GM23338 (cell line): ENCODE results near the gene ADCY6. TPM values are rescaled to one million over a fixed set of nuclear protein-coding genes. Genes with fewer than 3 reads are reported as not detected.

ENCODE experiments used
- ATAC-seq: fragments of 200-7000 bp; cut with Tn5 transposase; 3 replicates; pipeline ENCODE4 v1.9.1; 2020
- DNase-seq: peaks from one replicate; pipeline ENCODE4 v3.0.0-alpha.2; 2015; ENCODE audit warnings: low spot score
- H2AFZ ChIP-seq: fragments of 200-600 bp; sonication (generic); 2 replicates; pipeline ENCODE4 v1.8.0; 2016; ENCODE audit warnings: antibody characterized with exemption, mild to moderate bottlenecking, moderate library complexity
- H3F3A ChIP-seq: fragments of 200-600 bp; sonication (generic); replicated peaks from 2 replicates; pipeline ENCODE4 v1.8.0; 2017; ENCODE audit warnings: antibody characterized with exemption, mixed run types, low read depth
- H3K27ac ChIP-seq: fragments of 200-600 bp; sonication (generic); 2 replicates; pipeline ENCODE4 v1.6.1; 2016; ENCODE audit warnings: low read depth
- H3K27me3 ChIP-seq: fragments of 200-600 bp; sonication (generic); 2 replicates; pipeline ENCODE4 v1.8.0; 2016; ENCODE audit warnings: mild to moderate bottlenecking, mixed run types, moderate library complexity; ENCODE audit not compliant: insufficient read depth
- H3K36me3 ChIP-seq: fragments of 200-600 bp; sonication (generic); 2 replicates; pipeline ENCODE4 v1.8.0; 2016; ENCODE audit warnings: mild to moderate bottlenecking; ENCODE audit not compliant: insufficient read depth
- H3K4me1 ChIP-seq: fragments of 200-600 bp; sonication (generic); 2 replicates; pipeline ENCODE4 v1.8.0; 2016; ENCODE audit warnings: mild to moderate bottlenecking, moderate library complexity; ENCODE audit not compliant: insufficient read depth
- H3K4me2 ChIP-seq: fragments of 200-600 bp; sonication (generic); 2 replicates; pipeline ENCODE4 v1.7.1; 2017; ENCODE audit warnings: mixed run types
- H3K4me3 ChIP-seq: fragments of 200-600 bp; sonication (generic); 2 replicates; pipeline ENCODE4 v1.6.1; 2016; ENCODE audit warnings: mixed run types
- H3K79me2 ChIP-seq: fragments of 200-600 bp; sonication (generic); replicated peaks from 2 replicates; pipeline ENCODE4 v1.8.0; 2017; ENCODE audit warnings: mild to moderate bottlenecking; ENCODE audit not compliant: insufficient read depth
- H3K9me2 ChIP-seq: fragments of 200-600 bp; sonication (generic); 2 replicates; pipeline ENCODE4 v1.8.0; 2017; ENCODE audit not compliant: insufficient read depth
- H4K20me1 ChIP-seq: fragments of 200-600 bp; sonication (generic); replicated peaks from 2 replicates; pipeline ENCODE4 v1.8.0; 2017; ENCODE audit warnings: mild to moderate bottlenecking; ENCODE audit not compliant: insufficient read depth
- H3K27ac Mint-ChIP-seq: 2 replicates; pipeline ENCODE4 v1.8.0; 2020; ENCODE audit warnings: inconsistent platforms, mild to moderate bottlenecking, moderate library complexity, mixed read lengths
- H3K27me3 Mint-ChIP-seq: 3 replicates; pipeline ENCODE4 v1.8.0; 2022; ENCODE audit warnings: low read depth, mild to moderate bottlenecking, moderate library complexity, mixed read lengths, inconsistent platforms; ENCODE audit not compliant: insufficient read depth, poor library complexity
- H3K36me3 Mint-ChIP-seq: 3 replicates; pipeline ENCODE4 v1.8.0; 2021; ENCODE audit warnings: low read depth, mild to moderate bottlenecking, inconsistent platforms, moderate library complexity, mixed read lengths
- H3K4me1 Mint-ChIP-seq: 3 replicates; pipeline ENCODE4 v1.8.0; 2020; ENCODE audit warnings: mild to moderate bottlenecking, inconsistent platforms, mixed read lengths
- H3K4me3 Mint-ChIP-seq: 3 replicates; pipeline ENCODE4 v1.8.0; 2021; ENCODE audit warnings: moderate library complexity, mild to moderate bottlenecking, inconsistent platforms, mixed read lengths
- H3K9me3 Mint-ChIP-seq: 3 replicates; pipeline ENCODE4 v1.8.0; 2020; ENCODE audit warnings: moderate library complexity, mild to moderate bottlenecking, inconsistent platforms, mixed read lengths
- CREB1 ChIP-seq: fragments of 250-450 bp; sonication (Bioruptor Pico); IDR thresholded peaks from 2 replicates; pipeline ENCODE4 v1.5.0; 2020; ENCODE audit warnings: low read depth, mild to moderate bottlenecking, moderate library complexity
- EZH2 ChIP-seq: fragments of 200-600 bp; sonication (generic); IDR thresholded peaks from one replicate; pipeline ENCODE4 v1.8.0; 2017; ENCODE audit warnings: antibody characterized with exemption, mild to moderate bottlenecking, low read depth; ENCODE audit not compliant: unreplicated experiment
- POLR2AphosphoS5 ChIP-seq: IDR thresholded peaks from 2 replicates; pipeline ENCODE4 v1.6.1; 2016; ENCODE audit warnings: antibody characterized with exemption, low read depth
- STAT1 ChIP-seq: IDR thresholded peaks from one replicate; pipeline ENCODE4 v1.6.1; 2016; ENCODE audit warnings: antibody characterized with exemption; ENCODE audit not compliant: unreplicated experiment
- ZNF331 ChIP-seq: fragments of 250-450 bp; sonication (Bioruptor Pico); IDR thresholded peaks from 2 replicates; pipeline ENCODE4 v1.5.0; 2020; ENCODE audit warnings: low read depth, mild to moderate bottlenecking, moderate library complexity
- polyA plus RNA-seq: library from polyadenylated mRNA; unstranded; fragments of >200 nt; fragmentation: Nextera tagmentation; extraction: Ambion mirVana; gene quantifications from 2 replicates; pipeline ENCODE4 v1.2.1, GENCODE V29; 2016
- total RNA-seq: library from RNA; depleted of rRNA; stranded (reverse); fragments of >200 nt; shearing (Covaris generic); gene quantifications from 2 replicates; pipeline ENCODE4 v1.2.3, GENCODE V29; 2014
- TF ChIP-seq, protein P1 (sequence below): fragments of 250-450 bp; sonication (Bioruptor Pico); IDR thresholded peaks from 2 replicates; pipeline ENCODE4 v1.5.0; 2020; ENCODE audit warnings: mild to moderate bottlenecking, moderate library complexity
- TF ChIP-seq, protein P2 (sequence below), 2 experiments: fragments of 200-600 bp in 1 of 2; sonication (generic) in 1 of 2; conservative IDR thresholded peaks; 2 replicates each; pipeline versions ENCODE4 v1.5.1 to v1.6.1; 2016 to 2017; ENCODE audit warnings: antibody characterized with exemption in 2 of 2, low read depth in 2 of 2, mild to moderate bottlenecking in 2 of 2, moderate library complexity in 1 of 2

Gene ADCY6
- total and polyA plus RNA-seq, 2 experiments from 2014 or later: 1.0 to 16.5 TPM

DNA sequence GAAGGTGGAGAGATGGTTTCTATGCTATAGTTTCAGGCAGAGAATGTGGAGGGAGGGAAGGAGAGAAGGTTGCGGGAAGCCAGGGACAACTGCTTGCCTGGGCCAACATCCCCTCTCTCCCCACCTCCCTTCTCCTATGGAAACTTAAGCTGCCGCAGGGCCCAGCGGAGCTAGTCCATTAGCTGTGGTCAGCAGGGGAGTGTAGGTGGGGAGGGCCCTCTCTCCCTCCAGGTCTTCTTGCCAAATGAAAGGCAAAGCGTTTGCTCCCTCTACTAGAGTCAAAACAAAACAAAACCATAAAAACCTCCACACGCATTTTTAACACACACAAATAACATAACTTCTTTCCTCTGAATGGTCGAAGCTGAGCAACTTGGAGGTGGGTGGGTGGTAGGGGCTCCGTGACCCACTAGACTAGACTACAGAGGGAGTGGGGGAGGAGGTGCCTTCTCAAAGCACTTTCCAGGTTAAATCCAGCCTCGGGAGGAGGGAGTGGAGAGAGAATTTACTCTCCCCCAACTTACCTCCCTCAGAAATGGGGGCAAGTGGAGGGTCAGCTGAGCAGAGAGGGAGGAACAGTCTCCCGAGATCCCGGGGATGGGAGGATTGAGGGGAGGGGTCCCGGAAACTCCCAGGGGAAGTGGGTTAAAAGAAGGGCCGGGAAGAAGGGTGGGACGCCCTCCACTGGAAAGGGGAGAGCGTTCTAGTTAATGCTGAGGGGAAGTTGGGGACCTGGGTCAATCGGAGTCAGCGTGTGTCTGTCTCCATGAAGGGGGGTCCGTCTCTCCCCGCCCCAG lies 24.8 kb upstream of the ADCY6 start:
- TF ChIP-seq ZNF331 (CRISPR knock-in tag) (no peak), CREB1 (no peak), STAT1 (no peak), EZH2 (no peak), POLR2AphosphoS5 (no peak)
- TF ChIP-seq, protein P1, sequence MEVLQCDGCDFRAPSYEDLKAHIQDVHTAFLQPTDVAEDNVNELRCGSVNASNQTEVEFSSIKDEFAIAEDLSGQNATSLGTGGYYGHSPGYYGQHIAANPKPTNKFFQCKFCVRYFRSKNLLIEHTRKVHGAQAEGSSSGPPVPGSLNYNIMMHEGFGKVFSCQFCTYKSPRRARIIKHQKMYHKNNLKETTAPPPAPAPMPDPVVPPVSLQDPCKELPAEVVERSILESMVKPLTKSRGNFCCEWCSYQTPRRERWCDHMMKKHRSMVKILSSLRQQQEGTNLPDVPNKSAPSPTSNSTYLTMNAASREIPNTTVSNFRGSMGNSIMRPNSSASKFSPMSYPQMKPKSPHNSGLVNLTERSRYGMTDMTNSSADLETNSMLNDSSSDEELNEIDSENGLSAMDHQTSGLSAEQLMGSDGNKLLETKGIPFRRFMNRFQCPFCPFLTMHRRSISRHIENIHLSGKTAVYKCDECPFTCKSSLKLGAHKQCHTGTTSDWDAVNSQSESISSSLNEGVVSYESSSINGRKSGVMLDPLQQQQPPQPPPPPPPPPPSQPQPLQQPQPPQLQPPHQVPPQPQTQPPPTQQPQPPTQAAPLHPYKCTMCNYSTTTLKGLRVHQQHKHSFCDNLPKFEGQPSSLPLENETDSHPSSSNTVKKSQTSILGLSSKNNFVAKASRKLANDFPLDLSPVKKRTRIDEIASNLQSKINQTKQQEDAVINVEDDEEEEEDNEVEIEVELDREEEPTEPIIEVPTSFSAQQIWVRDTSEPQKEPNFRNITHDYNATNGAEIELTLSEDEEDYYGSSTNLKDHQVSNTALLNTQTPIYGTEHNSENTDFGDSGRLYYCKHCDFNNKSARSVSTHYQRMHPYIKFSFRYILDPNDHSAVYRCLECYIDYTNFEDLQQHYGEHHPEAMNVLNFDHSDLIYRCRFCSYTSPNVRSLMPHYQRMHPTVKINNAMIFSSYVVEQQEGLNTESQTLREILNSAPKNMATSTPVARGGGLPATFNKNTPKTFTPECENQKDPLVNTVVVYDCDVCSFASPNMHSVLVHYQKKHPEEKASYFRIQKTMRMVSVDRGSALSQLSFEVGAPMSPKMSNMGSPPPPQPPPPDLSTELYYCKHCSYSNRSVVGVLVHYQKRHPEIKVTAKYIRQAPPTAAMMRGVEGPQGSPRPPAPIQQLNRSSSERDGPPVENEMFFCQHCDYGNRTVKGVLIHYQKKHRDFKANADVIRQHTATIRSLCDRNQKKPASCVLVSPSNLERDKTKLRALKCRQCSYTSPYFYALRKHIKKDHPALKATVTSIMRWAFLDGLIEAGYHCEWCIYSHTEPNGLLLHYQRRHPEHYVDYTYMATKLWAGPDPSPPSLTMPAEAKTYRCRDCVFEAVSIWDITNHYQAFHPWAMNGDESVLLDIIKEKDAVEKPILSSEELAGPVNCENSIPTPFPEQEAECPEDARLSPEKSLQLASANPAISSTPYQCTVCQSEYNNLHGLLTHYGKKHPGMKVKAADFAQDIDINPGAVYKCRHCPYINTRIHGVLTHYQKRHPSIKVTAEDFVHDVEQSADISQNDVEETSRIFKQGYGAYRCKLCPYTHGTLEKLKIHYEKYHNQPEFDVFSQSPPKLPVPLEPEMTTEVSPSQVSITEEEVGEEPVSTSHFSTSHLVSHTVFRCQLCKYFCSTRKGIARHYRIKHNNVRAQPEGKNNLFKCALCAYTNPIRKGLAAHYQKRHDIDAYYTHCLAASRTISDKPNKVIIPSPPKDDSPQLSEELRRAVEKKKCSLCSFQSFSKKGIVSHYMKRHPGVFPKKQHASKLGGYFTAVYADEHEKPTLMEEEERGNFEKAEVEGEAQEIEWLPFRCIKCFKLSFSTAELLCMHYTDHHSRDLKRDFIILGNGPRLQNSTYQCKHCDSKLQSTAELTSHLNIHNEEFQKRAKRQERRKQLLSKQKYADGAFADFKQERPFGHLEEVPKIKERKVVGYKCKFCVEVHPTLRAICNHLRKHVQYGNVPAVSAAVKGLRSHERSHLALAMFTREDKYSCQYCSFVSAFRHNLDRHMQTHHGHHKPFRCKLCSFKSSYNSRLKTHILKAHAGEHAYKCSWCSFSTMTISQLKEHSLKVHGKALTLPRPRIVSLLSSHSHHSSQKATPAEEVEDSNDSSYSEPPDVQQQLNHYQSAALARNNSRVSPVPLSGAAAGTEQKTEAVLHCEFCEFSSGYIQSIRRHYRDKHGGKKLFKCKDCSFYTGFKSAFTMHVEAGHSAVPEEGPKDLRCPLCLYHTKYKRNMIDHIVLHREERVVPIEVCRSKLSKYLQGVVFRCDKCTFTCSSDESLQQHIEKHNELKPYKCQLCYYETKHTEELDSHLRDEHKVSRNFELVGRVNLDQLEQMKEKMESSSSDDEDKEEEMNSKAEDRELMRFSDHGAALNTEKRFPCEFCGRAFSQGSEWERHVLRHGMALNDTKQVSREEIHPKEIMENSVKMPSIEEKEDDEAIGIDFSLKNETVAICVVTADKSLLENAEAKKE: no peak
- TF ChIP-seq, protein P2, sequence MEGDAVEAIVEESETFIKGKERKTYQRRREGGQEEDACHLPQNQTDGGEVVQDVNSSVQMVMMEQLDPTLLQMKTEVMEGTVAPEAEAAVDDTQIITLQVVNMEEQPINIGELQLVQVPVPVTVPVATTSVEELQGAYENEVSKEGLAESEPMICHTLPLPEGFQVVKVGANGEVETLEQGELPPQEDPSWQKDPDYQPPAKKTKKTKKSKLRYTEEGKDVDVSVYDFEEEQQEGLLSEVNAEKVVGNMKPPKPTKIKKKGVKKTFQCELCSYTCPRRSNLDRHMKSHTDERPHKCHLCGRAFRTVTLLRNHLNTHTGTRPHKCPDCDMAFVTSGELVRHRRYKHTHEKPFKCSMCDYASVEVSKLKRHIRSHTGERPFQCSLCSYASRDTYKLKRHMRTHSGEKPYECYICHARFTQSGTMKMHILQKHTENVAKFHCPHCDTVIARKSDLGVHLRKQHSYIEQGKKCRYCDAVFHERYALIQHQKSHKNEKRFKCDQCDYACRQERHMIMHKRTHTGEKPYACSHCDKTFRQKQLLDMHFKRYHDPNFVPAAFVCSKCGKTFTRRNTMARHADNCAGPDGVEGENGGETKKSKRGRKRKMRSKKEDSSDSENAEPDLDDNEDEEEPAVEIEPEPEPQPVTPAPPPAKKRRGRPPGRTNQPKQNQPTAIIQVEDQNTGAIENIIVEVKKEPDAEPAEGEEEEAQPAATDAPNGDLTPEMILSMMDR (conservative IDR thresholded peaks at IDR 0.05; ENCODE audit: low read depth in 2 of 2): peak in 1 of 2 experiments; percentile 23; a peak in 1 of 4 replicates
- H3K9me3 Mint-ChIP-seq: no peaks in the 10 kb centered on the region
- H3K27me3 Mint-ChIP-seq: peaks cover 62% of the 10 kb centered on the region
- no peaks in the 10 kb centered on the region; the same call in 1 of the 2 replicates for H3F3A ChIP-seq
- peaks cover 37% of the 10 kb centered on the region for H3K4me1 Mint-ChIP-seq
- H3K9me2 ChIP-seq: no peaks in the 10 kb centered on the region
- no peaks in the 10 kb centered on the region for H4K20me1 ChIP-seq
- peaks cover 76% of the 10 kb centered on the region for H3K27me3 ChIP-seq
- DNase-seq: peak; percentile 89
- H3K4me3 ChIP-seq: peak overlapping the region; percentile 97
- peak overlapping the region; percentile 97 for H3K4me2 ChIP-seq
- H3K4me1 ChIP-seq: peaks cover 17% of the 10 kb centered on the region; the same call in 1 of the 2 replicates
- H3K4me3 Mint-ChIP-seq: peak overlapping the region; percentile 93
- no peaks in the 10 kb centered on the region for H3K36me3 ChIP-seq
- peak overlapping the region; percentile 99 for H2AFZ ChIP-seq
- H3K27ac ChIP-seq: no peak overlapping the region
- no peaks in the 10 kb centered on the region for H3K36me3 Mint-ChIP-seq
- ATAC-seq: peak; percentile 19
- H3K27ac Mint-ChIP-seq: no peak overlapping the region
- no peaks in the 10 kb centered on the region for H3K79me2 ChIP-seq
